Activated CD8-positive, alpha-beta memory T cell treated with anti-CD3 and anti-CD28 coated beads, Interleukin-2, amount 50 U/mL, for 48 hours (primary cell): Measurements from ENCODE around the gene GOLGA6C.
"Not testable (repeated sequence)": the region's sequence is repeated elsewhere in the genome, so short reads cannot be mapped to it uniquely, and the experiment has no call there.

ENCODE experiments used
- DNase-seq: peaks from one replicate; pipeline ENCODE4 v3.0.0-alpha.2; 2020

Gene GOLGA6C

DNA sequence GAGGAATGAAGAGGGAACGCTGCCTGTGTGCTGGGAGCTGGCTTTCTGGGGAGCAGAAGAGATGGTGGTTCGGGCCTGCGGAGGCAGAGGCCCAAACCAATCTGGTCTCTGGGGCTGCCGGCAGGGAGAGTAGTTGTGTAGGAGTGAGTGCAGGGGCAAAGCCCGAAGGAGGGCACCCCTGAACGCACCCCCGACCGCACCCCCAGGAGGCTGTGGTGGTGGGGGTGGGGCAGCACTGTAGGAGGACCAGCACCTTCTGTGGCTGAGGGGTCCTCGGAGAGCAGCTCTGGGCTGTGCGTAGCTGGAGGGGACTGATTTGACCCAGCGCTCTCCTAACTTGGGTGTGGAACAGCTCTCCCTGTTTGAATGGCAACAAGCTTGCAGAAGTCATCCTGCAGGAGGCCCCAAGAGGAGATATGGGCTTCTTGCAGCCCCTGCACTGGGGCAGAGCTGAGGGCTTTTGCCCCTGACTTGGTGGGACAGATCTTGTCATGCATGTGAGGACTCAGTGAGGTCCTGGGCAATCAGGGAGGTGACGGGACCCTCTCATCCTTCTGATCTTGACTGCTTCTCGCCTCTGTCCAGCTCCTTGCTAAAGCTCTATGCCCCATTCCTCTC, 30.4 kb upstream of the GOLGA6C start:
- no peak for DNase-seq

GRCh38 chr15:75228787-75229186, 29.3 kb upstream of the GOLGA6C start:
- DNase-seq, result no peak

DNA sequence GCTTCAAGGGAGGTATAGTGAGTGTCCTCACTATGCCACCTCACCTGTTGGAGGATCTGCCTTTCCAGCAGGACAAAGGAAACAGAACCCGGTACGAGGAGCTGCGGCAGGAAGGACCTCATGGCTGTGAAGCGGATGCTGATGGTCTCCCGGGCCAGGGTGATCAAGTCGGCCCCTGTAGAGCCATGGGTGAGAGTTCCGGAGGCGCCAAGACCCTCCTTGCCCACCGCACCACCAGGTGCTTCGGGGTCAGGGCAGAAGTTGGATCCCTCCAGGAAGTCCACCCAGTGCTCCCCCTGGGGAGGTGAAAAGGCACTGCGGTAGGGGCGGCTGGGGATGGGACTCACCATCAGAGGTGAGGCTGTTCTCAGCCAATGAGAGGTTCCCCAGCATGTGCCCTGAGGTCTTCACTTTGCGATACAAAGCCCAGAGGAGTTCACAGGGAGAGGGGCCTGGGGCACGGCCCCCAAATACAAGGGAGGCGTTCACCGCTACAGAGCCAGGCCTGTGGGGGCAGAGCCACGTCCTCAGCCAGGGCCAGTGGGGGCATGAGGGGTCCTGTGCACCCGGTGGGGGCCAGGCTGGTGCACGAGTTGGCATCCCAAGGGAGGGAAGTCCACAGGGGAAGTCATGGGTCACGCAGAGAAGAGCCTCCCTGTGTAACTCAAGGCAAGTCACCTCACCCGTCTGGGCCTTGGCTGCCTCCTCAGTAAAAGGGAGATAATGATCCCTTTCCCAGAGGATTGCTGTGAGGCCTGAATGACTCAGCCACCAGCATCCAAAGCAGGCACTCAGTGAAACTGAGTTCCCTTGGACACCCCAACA, 28.7 kb upstream of the GOLGA6C start:
- no peak for DNase-seq

GRCh38 chr15:75230016-75230343, 28.2 kb upstream of the GOLGA6C start:
- DNase-seq, result no peak

DNA sequence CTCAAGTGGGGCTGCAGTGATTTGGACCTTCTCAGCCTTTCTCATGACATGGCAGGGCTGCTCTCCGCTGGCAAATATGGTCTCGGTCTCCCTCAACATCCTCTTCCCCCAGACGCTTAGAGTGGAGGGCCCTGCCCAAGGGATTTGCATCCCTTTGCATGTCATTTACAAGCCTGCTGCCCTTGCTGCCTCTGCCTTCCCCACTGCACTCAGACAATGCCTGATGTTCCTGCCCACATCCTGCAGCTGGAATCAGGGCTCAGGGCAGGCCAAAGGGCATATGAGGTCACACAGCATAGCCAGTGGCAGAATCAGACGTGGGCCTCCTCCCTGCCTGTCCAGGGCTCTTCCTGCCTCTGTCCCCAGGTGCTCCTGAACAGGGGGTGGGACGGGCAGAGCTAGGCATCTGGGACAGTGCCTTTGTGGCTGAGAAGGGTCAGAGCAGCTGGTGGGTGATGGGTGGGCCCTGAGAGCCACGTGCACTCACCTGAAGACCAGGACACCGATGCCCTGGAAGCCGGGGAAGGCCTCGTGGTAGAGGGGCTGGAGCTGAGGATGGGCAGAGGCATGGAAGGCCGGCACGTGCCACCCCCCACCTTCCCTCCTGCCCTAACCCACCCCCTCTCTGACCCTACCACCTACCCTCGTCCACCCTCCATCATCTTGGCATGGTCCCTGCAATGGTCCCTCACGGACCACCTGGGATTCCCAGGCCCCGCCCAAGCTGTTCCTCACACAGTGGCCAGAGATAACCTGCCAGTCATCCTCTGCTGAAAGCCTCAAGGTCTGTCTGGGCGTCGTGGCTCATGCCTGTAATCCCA, 27.4 kb upstream of the GOLGA6C start:
- DNase-seq, result no peak

- no peak for DNase-seq
Observed at GRCh38 chr15:75231836-75232235, 26.3 kb upstream of the GOLGA6C start.

DNA sequence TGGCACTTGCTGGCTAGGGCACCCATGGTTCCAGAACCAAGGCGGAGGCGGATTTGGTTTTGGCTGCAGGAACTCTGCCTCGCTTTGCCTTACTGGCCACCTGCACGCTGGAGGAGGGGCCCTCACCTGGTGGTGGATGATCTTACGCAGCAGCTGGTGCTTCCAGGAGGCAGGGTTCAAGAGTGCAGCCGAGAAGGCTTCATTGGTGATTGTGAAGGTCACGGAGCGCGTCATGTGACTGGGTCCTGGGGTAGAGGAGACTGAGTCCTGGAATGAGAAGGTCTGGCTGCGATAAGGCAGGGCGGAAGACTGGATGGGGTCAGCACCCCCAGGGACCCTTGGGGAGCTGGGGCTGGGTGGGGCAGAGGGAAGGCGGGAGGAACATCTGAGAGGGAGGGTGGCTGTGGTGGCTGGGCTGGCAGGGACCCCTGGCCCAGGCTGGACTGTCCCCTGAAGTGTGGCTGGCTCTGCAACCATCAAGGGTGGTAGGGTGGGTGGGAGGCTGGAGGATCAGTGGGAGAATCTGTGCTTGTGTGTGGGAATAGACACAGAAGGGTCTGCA, 25.8 kb upstream of the GOLGA6C start:
- DNase-seq, result no peak

GRCh38 chr15:75232826-75233503, 25.2 kb upstream of the GOLGA6C start:
- DNase-seq, result peak; percentile 41

DNA sequence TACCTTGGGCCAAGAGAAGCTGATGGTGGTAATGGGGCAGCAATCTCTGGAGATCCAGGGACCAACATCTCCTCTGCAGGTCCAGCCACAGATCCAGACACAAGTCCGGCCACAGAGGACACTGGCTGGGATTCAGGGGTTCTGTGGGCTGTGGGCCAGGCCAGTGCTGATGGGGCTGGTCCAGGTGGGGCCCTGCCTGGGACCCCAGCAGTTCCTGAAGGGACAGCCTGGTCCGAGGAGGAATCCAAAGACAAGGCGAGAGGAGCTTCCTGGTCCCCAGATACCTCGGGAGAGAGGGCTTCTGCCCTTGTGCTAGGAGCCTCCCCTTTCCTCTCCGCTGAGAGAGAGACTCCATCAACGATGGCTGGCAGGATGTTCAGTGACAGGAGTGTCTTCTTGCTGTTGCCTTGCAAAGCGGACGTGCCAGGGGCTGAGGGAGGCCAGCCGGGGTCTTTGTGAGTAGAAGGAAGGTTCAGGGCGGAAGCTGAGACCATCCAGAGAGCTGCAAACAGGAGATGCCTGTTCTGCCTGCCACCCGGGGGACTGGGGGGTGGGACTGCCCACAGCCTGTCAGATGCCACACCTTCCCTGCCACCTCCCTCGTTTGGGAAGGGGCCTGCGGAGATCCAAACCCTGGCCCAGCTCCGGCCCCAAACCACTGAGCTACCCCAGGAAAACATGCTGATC, 24.5 kb upstream of the GOLGA6C start:
- DNase-seq, result peak; percentile 43

GRCh38 chr15:75234191-75234810, 23.8 kb upstream of the GOLGA6C start:
- no peak for DNase-seq

DNA sequence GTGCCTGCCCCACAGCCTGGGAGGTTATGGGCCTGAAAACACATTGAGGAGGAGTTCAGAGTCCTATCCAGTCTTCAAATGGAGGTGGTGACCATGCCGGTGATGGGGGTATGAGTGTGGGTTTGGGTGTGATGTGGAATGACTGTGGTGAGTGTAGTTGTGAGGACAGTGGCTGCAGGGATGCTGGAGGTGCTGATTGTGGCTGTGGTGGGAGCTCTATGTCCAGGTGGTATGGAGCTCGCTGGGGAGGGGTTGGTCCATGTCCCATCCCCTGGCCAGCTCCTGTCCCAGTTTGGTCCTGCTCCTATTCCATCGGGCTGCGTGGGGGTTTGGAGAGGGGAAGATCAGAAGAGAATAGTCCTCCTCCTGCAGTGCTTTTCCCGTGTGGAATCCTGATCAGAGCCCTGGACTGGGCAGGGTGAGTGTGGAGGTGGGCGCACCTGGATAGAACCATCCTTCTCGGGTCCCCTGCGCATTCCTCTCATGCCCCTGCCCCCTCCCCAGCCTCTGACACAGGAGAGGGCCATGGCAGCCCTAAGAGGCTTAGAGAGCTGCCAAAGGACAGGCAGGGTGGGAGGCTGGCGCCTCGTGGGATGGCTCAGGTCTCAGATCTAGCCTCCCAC, 23.0 kb upstream of the GOLGA6C start:
- peak; percentile 41 for DNase-seq

- DNase-seq, result no peak
Observed at GRCh38 chr15:75235760-75236729, 22.1 kb upstream of the GOLGA6C start.

DNA sequence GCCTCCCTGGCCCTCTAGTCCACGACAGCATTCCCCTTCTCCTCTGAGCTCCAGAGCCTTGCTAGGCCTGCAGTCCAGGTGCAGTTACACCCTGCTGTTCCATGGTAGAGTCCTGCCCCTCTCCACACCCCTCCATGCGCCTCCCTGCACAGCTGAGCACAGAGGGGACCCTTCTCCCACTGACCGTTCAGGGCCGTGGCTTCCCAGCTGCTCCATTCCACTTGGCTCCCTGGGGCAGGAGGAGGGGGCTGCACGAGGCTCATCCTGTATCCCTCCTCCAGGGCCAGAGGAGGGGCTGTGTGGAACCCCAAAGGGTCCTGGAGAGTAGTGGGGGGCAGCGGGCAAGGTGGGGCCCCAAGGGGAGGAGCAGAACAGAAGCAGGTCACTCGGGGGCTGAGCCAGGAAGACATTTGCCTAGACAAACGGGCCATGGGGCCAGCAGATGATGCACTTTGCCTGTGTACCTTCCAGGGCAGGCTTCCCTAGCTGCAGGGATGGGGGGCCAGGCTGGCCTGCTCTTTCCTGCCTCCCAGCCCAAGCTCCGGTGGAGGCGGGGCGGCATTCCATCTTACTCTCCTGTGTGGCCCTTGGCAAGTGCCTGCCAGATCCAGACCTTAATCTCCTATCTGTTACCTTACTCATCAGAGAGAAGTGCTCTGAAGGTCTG, 20.7 kb upstream of the GOLGA6C start:
- peak; percentile 41 for DNase-seq

GRCh38 chr15:75238150-75238549, 20.0 kb upstream of the GOLGA6C start:
- no peak for DNase-seq

GRCh38 chr15:75245741-75246140, 12.4 kb upstream of the GOLGA6C start:
- DNase-seq, result not testable (repeated sequence)

DNA sequence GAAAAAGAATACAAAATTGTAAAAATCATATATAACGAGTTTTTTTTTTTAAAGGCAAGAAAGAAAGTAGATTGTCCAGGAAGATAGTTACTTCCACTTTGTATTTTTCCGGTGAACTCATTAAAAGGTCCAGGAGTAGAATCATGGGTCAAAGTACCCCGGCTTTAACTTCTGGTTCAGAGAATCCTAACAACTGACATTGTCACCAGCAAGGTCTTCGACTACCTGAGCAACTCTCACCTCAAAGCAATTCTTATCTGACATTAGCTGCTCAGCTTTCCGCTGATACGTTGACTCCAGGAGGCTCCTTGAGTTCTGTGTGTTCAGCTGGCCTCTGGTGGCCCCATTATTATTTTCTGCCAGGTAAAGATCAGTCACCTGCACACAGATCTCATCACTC, 9.1 kb upstream of the GOLGA6C start:
- not testable (repeated sequence) for DNase-seq

DNA sequence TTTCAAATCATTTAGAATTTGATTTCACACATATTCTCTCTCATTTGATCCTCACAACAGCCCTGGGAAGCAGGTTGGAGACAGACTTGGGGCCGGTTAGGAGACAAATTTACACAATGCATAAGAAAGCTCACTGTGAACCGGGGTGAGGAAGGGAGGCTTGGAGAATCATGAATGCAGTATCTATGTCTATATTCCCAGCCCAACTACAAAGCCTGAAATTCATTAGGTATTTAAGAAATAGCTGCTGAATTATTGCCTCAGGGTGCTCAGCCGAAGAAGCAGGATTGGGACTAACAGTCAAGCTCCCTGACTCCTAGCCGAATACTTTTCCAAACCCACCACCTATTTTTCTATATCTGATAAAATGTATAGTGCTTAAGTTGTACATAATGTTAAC, 8.4 kb upstream of the GOLGA6C start:
- DNase-seq, result no peak

GRCh38 chr15:75251343-75251742, 6.8 kb upstream of the GOLGA6C start:
- not testable (repeated sequence) for DNase-seq

GRCh38 chr15:75252285-75252684, 5.8 kb upstream of the GOLGA6C start:
- not testable (repeated sequence) for DNase-seq
